B cell (primary cell): ENCODE results near the gene SUMO2.

Source experiments
- EZH2 ChIP-seq: IDR thresholded peaks from 2 replicates; pipeline ENCODE4 v1.6.1; 2012; ENCODE audit warnings: borderline replicate concordance, low read depth, mild to moderate bottlenecking, moderate library complexity, low read length; ENCODE audit not compliant: insufficient read depth, poor library complexity, severe bottlenecking
- TF ChIP-seq, protein P1 (sequence below): fragments of 200-600 bp; IDR thresholded peaks from one replicate; pipeline ENCODE4 v1.8.0; 2022; ENCODE audit warnings: antibody characterized with exemption, mild to moderate bottlenecking

DNA sequence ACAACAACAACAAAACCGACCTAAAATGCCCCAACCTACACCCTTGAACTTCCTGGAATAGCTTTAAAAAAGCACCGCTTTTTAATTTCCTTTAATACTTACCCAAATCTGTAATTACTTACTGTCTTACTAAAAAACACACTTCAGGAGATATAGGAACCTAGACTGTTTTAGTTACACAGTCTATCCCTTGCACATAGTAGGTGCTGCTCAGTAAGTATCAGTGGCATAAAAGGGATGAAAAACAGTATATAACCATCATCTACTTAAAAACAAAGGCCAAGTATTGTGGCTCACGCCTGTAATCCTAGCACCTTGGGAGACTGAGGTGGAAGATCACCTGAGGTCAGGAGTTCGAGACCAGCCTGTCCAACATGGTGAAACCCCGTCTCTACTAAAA, 6.1 kb downstream of the SUMO2 start:
- TF ChIP-seq, protein P1, sequence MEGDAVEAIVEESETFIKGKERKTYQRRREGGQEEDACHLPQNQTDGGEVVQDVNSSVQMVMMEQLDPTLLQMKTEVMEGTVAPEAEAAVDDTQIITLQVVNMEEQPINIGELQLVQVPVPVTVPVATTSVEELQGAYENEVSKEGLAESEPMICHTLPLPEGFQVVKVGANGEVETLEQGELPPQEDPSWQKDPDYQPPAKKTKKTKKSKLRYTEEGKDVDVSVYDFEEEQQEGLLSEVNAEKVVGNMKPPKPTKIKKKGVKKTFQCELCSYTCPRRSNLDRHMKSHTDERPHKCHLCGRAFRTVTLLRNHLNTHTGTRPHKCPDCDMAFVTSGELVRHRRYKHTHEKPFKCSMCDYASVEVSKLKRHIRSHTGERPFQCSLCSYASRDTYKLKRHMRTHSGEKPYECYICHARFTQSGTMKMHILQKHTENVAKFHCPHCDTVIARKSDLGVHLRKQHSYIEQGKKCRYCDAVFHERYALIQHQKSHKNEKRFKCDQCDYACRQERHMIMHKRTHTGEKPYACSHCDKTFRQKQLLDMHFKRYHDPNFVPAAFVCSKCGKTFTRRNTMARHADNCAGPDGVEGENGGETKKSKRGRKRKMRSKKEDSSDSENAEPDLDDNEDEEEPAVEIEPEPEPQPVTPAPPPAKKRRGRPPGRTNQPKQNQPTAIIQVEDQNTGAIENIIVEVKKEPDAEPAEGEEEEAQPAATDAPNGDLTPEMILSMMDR, result no peak
- no peak for TF ChIP-seq EZH2
